ENCODE results near the gene OR52E8. TPM values are rescaled to one million over a fixed set of nuclear protein-coding genes. Genes with fewer than 3 reads are reported as not detected.

OR52E8 gene
- total RNA-seq, 1 donor from 2014 or later = not detected

GRCh38 chr11:5833446-5833845, 24.0 kb downstream of the OR52E8 start:
- Mint-ChIP-seq H3K4me3 (no peak overlapping the region), H3K27ac (no peak overlapping the region), H3K4me1 (no peaks in the 10 kb centered on the region), H3K27me3 (peaks cover 8% of the 10 kb centered on the region), H3K36me3 (ENCODE audit: low read depth) (no peaks in the 10 kb centered on the region), H3K9me3 (no peaks in the 10 kb centered on the region)
- intact Hi-C loops (cut with micrococcal nuclease) = no loop called here
- no peak for DNase-seq

- Mint-ChIP-seq H3K36me3 (ENCODE audit: low read depth) (no peaks in the 10 kb centered on the region), H3K27me3 (peaks cover 12% of the 10 kb centered on the region), H3K4me1 (no peaks in the 10 kb centered on the region), H3K27ac (no peak overlapping the region), H3K9me3 (no peaks in the 10 kb centered on the region), H3K4me3 (no peak overlapping the region)
- DNase-seq = no peak
- intact Hi-C loops (cut with micrococcal nuclease) = no loop called here
Measured at GRCh38 chr11:5831196-5831829, 26.2 kb downstream of the OR52E8 start.

GRCh38 chr11:5818245-5818886, 39.1 kb downstream of the OR52E8 start:
- H3K4me3 Mint-ChIP-seq = peak overlapping the region; percentile 72
- intact Hi-C loops (cut with micrococcal nuclease) = loop anchor here (10.0 kb wide), 1 partner anchor 536 kb away; no protein-coding TSS in a partner anchor
- peak overlapping the region; percentile 7 for H3K27ac Mint-ChIP-seq
- no peaks in the 10 kb centered on the region for H3K36me3 Mint-ChIP-seq (ENCODE audit: low read depth)
- H3K9me3 Mint-ChIP-seq = peaks cover 6% of the 10 kb centered on the region
- peaks cover 6% of the 10 kb centered on the region for H3K27me3 Mint-ChIP-seq
- H3K4me1 Mint-ChIP-seq = peaks cover 12% of the 10 kb centered on the region
- DNase-seq = no peak

GRCh38 chr11:5815534-5815933, 42.0 kb downstream of the OR52E8 start:
- no peak for DNase-seq
- no peak overlapping the region for H3K27ac Mint-ChIP-seq
- no peak overlapping the region for H3K4me3 Mint-ChIP-seq
- H3K27me3 Mint-ChIP-seq = peaks cover 12% of the 10 kb centered on the region
- H3K4me1 Mint-ChIP-seq = peaks cover 12% of the 10 kb centered on the region
- intact Hi-C loops (cut with micrococcal nuclease) = loop anchor here (10.0 kb wide), 1 partner anchor 539 kb away; no protein-coding TSS in a partner anchor
- H3K36me3 Mint-ChIP-seq (ENCODE audit: low read depth) = no peaks in the 10 kb centered on the region
- H3K9me3 Mint-ChIP-seq = no peaks in the 10 kb centered on the region

GRCh38 chr11:5809905-5810795, 47.3 kb downstream of the OR52E8 start:
- no peak overlapping the region for H3K4me3 Mint-ChIP-seq
- H3K36me3 Mint-ChIP-seq (ENCODE audit: low read depth) = no peaks in the 10 kb centered on the region
- H3K4me1 Mint-ChIP-seq = peaks cover 10% of the 10 kb centered on the region
- intact Hi-C loops (cut with micrococcal nuclease) = loop anchor here (10.0 kb wide), 2 partner anchors 545 to 1175 kb away; partner anchors contain the start of gene OR51D1
- DNase-seq = no peak
- H3K27me3 Mint-ChIP-seq = peaks cover 29% of the 10 kb centered on the region
- no peak overlapping the region for H3K27ac Mint-ChIP-seq
- no peaks in the 10 kb centered on the region for H3K9me3 Mint-ChIP-seq

DNA sequence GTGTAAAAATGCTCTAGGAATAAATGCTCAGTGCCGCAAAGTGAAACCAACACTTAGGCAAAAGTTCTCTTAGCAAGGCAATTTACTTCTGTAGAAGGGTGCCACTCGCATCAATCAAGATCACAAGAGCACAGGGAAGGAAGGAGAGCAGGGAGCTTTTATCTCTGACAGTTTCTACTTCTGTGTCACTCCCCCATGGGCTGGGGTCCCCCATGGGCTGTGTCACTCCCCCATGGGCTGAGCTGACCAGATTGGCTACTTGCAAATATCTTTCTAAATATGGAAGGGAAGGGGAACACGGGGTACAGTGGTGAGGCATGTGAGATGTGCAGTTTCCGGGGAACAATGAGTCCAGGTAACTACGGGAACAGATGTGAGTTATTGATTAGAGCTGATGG, 48.4 kb downstream of the OR52E8 start:
- H3K9me3 Mint-ChIP-seq = no peaks in the 10 kb centered on the region
- peaks cover 29% of the 10 kb centered on the region for H3K27me3 Mint-ChIP-seq
- no peak overlapping the region for H3K27ac Mint-ChIP-seq
- peak; percentile 69 for DNase-seq
- peak overlapping the region; percentile 92 for H3K4me3 Mint-ChIP-seq
- H3K4me1 Mint-ChIP-seq = peaks cover 10% of the 10 kb centered on the region
- intact Hi-C loops (cut with micrococcal nuclease) = loop anchor here (10.0 kb wide), 1 partner anchor 1174 kb away; the partner anchor contains the start of gene OR51D1
- no peaks in the 10 kb centered on the region for H3K36me3 Mint-ChIP-seq (ENCODE audit: low read depth)

- Mint-ChIP-seq H3K27me3 (peaks cover 29% of the 10 kb centered on the region), H3K36me3 (ENCODE audit: low read depth) (no peaks in the 10 kb centered on the region), H3K9me3 (peaks cover under 1% of the 10 kb centered on the region), H3K4me3 (peak within 1 kb of the TSS; percentile 92), H3K4me1 (peaks cover 10% of the 10 kb centered on the region), H3K27ac (peak within 1 kb of the TSS; percentile 42)
- peak; percentile 92 for DNase-seq
- intact Hi-C loops (cut with micrococcal nuclease) = loop anchor here (1.0 to 10.0 kb wide), 5 partner anchors 124 to 1174 kb away; partner anchors contain the start of gene OR51D1
Measured at GRCh38 chr11:5808500-5809121, 48.9 kb downstream of the OR52E8 start, which contains the start of gene OR52N2. Gene OR52N2 (plus strand): TSS chr11:5808924. CDS start chr11:5820336, 11,412 bp downstream.

DNA sequence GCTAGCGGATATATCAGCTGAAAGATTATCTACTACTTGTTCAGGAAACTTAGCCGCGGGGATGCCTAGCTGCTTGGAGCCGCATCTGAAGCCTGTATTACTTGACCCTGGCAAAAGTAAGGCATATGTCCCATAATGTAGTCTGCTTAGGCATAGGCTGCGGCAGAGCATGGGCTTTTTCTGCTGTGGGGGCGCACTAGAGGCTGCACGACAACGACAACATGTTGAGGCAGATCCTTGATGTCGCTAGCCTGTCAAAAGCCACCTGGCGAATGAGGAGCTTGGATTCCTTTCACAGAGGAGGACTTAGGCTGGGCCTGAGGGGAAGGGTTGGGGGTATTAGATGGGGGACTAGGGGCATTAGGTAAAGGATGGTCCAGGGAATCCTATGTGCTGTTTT, 49.9 kb downstream of the OR52E8 start:
- Mint-ChIP-seq H3K27me3 (peaks cover 32% of the 10 kb centered on the region), H3K27ac (no peak overlapping the region), H3K4me3 (no peak overlapping the region), H3K36me3 (ENCODE audit: low read depth) (no peaks in the 10 kb centered on the region), H3K4me1 (peaks cover 10% of the 10 kb centered on the region), H3K9me3 (peaks cover 6% of the 10 kb centered on the region)
- no peak for DNase-seq
- intact Hi-C loops (cut with micrococcal nuclease) = loop anchor here (10.0 kb wide), 1 partner anchor 1173 kb away; the partner anchor contains the start of gene OR51D1

Other genes starting within 250 kb of the OR52E8 start
- 5.3 TPM in 2 replicates for gene TRIM34, start 232.7 kb downstream of the OR52E8 start, total RNA-seq
- gene TRIM5, start 172.6 kb downstream of the OR52E8 start, total RNA-seq = 9.3 and 9.7 TPM in 2 replicates
- 104 and 107 TPM in 2 replicates for gene TRIM22, start 167.9 kb downstream of the OR52E8 start, total RNA-seq
- gene OR56B1, start 121.2 kb downstream of the OR52E8 start, total RNA-seq = 0.16 TPM in 1 of 2 replicates, not detected in the other
- gene OR52N4, start 103.4 kb downstream of the OR52E8 start, total RNA-seq = 0.38 TPM in 1 of 2 replicates, not detected in the other
- gene OR52N5, start 74.3 kb downstream of the OR52E8 start, total RNA-seq = not detected in 2 replicates
- gene OR52N1, start 66.4 kb downstream of the OR52E8 start, total RNA-seq = not detected in 2 replicates
- not detected in 2 replicates for gene OR52N2, start 48.8 kb downstream of the OR52E8 start, total RNA-seq
- not detected in 2 replicates for gene OR52E6, start 15.8 kb downstream of the OR52E8 start, total RNA-seq
- gene OR52E4, start 22.9 kb upstream of the OR52E8 start, total RNA-seq = not detected in 2 replicates
- gene OR52E5, start 35.5 kb upstream of the OR52E8 start, total RNA-seq = not detected in 2 replicates
- gene OR56A3, start 84.6 kb upstream of the OR52E8 start, total RNA-seq = not detected in 2 replicates
- gene OR56A5, start 110.8 kb upstream of the OR52E8 start, total RNA-seq = not detected in 2 replicates
- gene OR52L1, start 129.3 kb upstream of the OR52E8 start, total RNA-seq = not detected in 2 replicates
- gene OR56A4, start 149.3 kb upstream of the OR52E8 start, total RNA-seq = 0.05 TPM in 1 of 2 replicates, not detected in the other
- not detected in 2 replicates for gene OR56A1, start 173.1 kb upstream of the OR52E8 start, total RNA-seq
- gene OR56B4, start 250.0 kb upstream of the OR52E8 start, total RNA-seq = not detected in 2 replicates

All from activated CD4-positive, alpha-beta T cell treated with anti-CD3 and anti-CD28 coated beads, Interleukin-2, amount 10 ng/mL, durations not matched to agents 24 days and 14 days (primary cell).